Activated naive CD4-positive, alpha-beta T cell treated with Interleukin-2 at 50 U/mL for 16 hours (primary cell): ENCODE data around the gene THEM4.
"Not testable (repeated sequence)": the region's sequence is repeated elsewhere in the genome, so short reads cannot be mapped to it uniquely, and the experiment has no call there.

Experiments used
- DNase-seq: peaks from one replicate; pipeline ENCODE4 v3.0.0-alpha.2; 2020

Gene THEM4

GRCh38 chr1:151934048-151934493, 24.8 kb upstream of the THEM4 start:
- DNase-seq = peak; percentile 43

GRCh38 chr1:151924691-151925587, 15.6 kb upstream of the THEM4 start:
- DNase-seq = no peak

DNA sequence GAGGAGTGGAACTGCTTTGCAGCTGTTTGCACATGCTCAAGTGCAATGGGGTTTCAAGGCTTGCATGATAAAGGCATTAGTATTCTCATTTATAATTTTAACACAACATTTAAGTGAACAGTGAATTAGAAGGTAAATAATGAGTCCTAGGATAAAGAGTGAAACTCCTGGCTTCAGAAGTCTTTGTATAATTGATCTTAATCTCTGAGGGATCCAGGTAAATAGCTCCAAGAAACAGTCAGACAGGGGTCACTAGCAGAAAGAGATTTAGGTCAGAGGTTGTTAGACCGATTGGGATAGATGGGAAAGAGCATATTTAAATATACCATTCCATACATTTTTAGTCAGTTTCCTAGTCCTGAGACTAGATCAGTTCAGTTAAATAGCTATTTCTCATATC, 14.1 kb upstream of the THEM4 start:
- DNase-seq = no peak

- no peak for DNase-seq
These were observed 10.8 kb upstream of the THEM4 start for GRCh38 chr1:151920149-151920548.

DNA sequence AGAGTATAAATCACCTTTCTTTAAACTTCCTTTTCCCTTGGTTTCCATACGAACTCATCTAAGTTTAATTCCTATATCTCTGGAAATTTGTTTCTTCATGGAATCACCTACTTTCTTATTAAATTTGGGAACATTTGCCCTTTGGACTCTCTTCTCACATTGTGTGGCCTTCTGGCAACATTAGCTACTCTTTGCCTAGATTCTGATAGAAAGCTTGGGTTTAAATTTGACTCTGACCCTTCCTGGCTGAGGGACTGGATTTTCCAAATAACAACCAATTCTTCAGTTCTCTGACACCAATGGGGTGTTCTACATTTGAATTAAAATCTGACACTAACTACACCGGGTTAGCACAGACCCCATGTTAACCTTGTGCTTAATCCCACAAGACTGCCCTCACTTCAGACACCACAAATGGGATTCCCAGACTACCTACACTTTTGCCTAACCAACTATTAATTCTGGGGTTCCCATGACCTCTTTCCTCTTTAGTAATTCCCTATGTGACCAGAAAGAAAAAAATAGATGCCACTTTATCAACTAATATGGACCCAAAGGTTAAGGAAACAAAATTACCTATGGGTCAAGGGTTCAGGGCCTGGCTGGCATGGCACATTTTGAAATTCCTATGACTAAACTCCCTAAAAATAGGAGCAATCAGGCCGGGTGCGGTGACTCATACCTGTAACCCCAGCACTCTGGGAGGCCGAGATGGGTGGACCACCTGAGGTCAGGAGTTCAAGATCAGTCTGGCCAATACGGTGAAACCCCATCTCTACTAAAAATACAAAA, 9.7 kb upstream of the THEM4 start:
- DNase-seq = no peak

DNA sequence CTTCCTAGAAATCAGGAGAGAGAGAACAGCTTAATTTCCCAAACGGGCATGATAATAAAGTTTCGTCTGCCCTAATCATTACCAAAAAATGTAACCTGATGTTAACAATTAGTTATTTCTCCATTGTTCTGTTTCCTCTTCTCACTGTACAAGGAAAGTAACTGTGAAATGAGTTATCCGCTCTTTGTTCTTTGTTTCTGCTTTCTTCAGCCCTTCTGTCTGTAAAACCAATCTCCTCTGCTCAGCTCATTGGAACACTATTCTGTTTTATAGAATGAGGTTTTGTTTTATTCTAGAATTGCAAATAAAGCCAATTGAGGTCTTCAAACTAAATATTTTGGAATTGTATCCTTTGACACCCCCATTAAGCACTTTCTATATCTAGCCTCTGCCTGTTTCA, 8.8 kb upstream of the THEM4 start:
- no peak for DNase-seq

DNA sequence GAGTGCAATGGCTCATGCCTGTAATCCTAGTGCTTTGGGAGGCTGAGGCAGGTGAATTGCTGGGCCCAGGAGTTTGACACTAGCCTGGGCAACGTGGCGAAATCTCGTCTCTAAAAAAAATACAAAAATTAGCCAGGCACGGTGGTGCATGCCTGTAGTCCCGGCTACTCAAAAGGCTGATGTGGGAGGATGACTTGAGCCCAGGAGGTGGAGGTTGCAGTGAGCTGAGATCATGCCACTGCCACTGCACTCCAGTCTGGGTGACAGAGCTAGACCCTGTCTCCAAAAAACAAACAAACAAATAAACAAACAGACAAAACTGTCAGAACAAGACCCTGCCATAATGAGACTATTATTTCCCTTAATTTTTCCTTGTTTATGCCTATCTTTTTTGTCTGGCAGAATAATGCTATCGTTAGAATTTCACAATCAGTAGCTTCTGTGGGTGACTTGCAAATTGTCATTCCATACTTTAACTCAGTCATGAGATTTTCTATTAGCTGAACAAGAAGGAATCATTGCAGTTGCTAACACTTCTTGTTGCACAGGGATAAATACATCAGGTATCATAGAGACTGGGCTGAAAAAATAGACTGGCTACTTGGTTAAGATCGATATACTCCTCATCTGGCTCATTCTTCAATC, 7.5 kb upstream of the THEM4 start:
- DNase-seq = no peak

DNA sequence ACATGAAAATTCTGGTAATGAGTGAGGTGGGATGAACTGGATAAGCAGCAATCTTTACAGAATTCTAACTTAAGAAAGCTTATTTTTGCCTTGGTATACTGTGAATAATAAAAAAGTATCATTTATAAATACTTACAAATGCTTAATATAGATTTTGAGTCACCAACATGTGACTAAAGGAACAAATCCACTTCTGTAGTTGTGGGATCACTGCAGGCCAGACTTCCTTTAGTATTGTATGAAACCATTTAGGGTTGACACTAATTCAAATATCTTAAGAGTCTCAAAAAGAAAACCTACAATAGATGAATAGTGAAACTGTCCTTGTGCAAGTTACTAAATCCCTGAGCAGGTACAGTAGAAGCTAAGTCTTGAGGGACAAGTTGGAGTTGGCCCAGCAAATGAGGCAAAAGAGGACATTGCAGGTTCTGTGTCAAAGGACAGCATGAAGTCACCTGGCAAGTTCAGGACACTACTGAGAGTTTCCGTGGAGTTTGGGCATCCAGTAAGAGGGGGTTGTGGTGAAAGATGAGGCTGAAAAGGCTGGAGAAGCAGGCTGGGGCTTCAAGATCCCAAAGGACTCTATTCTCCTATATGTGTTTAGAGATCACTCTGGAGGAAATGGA, 5.9 kb upstream of the THEM4 start:
- DNase-seq = no peak

DNA sequence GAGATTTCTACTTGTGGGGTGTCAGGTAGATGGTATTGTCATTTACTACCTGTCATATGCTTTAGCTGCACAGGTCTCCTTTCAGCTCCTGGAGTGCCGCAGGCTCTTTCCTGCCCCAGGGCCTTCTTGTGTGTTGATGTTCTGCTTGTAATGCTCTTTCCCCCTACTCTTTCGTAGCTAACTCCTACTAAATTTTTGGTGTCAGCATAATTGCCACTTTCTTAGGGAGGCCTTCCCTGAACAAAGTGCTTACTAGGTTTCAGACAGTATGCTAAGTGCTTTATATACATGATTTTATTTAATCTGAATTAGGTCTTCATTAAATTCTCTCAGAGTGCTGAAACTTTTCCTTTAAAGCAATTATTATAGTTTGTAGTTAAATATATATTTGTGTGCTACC, 4.8 kb upstream of the THEM4 start:
- no peak for DNase-seq

DNA sequence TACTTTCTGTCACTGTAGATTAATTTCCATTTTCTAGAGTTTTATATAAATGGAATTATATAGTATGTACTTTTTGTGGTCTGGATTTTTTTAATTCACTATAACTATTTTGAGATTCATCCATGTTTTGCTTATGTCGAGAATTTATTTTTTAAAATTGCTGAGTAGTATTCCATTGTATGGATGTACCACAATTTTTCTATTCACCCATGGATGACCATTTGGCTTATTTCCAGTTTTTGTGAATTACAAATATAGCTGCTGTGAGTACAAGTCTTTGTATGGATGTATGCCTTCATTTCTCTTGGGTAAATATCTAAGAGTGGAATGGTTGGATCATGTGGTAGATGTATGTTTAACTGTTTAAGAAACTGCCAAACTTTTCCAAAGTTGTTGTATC, 3.7 kb upstream of the THEM4 start:
- DNase-seq = no peak

GRCh38 chr1:151908228-151908691, 1.1 kb downstream of the THEM4 start:
- DNase-seq = peak; percentile 9

DNA sequence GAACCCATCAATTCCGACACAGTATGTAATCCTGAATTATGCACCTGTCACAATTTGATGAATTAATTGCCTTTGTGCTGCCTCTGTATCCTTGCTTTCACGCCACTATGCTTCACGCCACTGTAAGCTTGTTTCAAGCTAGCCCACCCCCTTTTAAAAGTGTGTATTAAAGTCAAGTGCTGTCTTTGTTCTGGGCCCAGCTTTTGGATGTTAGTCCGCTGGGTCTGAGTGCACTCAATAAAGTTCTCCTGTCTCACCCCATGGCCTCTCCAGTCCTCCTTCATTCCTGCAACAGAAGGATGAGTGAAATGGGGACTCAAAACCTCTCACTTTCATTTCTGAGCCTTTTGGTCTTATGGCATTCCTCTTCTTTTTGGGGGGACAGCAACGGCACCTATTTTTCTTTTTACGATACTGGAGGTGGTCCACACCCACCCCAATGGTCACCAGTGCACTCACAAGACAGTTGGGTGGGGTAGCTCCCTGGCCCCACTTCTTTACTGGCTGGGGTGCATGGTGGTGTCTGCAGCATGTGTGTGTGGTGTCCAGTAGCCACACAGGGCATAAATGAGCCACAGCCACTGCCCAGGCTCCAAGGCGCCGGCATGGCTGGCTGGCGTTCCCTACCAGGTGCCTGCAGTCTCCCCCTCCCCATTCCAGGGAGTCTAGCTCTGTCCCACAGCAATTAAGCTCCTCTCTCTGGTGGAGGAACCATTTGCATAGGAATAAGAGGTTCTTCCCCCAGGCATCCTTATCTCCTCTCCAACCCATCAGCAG, 1.8 kb downstream of the THEM4 start:
- no peak for DNase-seq

GRCh38 chr1:151906324-151906645, 3.0 kb downstream of the THEM4 start:
- DNase-seq = not testable (repeated sequence)

GRCh38 chr1:151905443-151906323, 3.6 kb downstream of the THEM4 start:
- peak; percentile 7 for DNase-seq

GRCh38 chr1:151905070-151905442, 4.3 kb downstream of the THEM4 start:
- DNase-seq = peak; percentile 63

- no peak for DNase-seq
These were observed 6.5 kb downstream of the THEM4 start for GRCh38 chr1:151902858-151903257.

DNA sequence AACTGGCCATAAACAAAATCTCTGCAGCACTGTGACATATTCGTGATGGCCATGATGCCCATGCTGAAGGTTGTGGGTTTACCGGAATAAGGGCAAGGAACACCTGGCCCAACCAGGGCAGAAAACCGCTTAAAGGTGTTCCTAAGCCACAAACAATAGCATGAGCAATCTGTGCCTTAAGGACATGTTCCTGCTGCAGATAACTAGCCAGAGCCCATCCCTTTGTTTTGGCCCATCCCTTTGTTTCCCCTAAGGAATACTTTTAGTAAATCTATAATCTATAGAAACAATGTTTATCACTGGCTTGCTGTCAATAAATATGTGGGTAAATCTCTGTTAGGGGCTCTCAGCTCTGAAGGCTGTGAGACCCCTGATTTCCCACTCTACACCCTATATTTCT, 8.5 kb downstream of the THEM4 start:
- not testable (repeated sequence) for DNase-seq

DNA sequence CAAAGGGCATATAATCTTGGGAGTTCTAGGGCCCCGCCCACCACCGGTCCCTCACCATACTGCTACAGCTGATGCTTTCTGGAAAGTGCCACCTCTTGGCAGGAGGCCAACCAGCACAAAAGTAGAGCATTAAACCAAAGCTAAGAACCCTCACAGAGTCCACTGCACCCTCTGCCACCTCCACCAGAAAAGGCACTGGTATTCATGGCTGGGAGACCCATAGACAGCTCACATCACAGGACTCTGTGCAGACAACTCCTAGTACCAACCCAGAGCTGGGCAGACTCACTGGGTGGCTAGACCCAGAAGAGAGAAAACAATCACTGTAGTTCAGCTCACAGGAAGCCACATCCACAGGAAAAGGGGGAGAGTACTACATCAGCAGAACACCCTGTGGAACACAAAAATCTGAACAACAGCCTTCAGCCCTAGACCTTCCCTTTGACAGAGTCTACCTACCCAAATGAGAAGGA, 10.8 kb downstream of the THEM4 start:
- DNase-seq = peak; percentile 42

DNA sequence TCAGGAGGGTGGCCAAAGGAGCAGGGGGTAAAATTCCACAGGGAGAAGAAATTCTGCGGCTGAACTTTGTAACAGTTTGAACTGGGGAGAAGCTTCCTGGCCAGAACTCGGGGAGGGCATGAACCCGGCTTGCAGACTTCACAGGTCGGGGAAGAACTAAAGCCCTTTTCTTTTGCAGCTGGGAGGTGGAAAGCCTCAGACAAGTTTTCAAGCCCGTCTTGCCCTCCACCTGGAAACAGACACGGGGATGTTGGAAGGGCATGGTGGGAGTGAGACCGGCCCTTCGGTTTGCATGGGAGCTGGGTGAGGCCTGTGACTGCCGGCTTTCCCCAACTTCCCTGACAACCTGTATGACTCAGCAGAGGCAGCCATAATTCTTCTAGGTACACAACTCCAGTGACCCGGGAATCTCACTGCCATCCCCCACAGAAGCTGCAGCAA, 11.3 kb downstream of the THEM4 start:
- DNase-seq = peak; percentile 9

GRCh38 chr1:151893176-151893924, 16.0 kb downstream of the THEM4 start:
- DNase-seq = no peak
